Measurements from ENCODE around the gene NKX2-1.
"Not testable (repeated sequence)": the region's sequence is repeated elsewhere in the genome, so short reads cannot be mapped to it uniquely, and the experiment has no call there.

Gene NKX2-1

GRCh38 chr14:36505181-36505815 lies 14.7 kb downstream of the NKX2-1 start:
- DNase-seq = peak; percentile 42

- no peak for DNase-seq
These were observed 15.3 kb downstream of the NKX2-1 start for GRCh38 chr14:36504771-36505175.

DNA sequence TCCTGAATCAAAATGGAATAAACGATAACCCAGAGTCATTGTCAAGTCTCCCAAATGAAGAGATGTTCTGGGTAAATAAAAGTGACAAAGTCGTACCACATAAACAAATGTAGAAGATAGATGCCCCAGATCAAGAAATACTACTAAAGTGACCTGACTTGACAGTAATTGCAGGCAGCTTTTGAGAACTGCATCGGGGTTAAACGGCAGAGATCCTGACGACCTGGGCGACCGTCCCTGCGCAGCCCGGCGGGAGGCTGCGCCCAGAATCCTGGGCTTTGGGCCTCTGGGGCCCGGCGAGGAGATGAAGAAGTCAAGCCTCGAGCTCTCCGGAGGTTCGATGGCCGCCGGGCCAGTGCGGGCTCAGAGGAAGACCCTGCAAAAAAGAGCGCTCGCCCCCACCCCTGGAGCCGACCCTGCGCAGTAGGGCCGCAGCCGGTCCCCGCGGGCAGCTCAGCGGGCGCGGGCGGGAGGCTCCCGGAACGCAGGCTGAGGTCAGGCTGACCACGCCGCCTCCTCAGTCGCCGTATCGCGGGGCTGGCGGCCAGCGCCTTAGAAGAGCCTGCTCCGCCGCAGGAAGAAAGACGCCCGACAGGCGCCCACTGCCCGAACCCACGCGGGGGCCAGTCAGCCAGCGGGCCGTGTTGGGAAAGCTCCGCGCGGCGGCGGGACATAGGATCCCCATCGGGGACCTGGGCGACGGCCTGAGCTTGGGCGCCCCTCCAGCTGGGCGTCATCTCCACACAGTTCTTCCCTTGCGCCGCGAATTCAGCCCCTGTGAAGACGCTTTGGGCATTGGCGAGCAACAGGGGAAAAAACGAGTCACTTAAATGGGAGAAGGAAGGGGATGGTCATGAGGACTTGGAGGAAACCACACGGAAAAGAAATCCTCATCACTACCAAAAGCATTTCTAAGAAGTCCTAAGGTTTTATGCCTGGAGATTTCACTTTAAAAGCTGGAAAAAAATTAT lies 16.0 kb downstream of the NKX2-1 start:
- no peak for DNase-seq

DNA sequence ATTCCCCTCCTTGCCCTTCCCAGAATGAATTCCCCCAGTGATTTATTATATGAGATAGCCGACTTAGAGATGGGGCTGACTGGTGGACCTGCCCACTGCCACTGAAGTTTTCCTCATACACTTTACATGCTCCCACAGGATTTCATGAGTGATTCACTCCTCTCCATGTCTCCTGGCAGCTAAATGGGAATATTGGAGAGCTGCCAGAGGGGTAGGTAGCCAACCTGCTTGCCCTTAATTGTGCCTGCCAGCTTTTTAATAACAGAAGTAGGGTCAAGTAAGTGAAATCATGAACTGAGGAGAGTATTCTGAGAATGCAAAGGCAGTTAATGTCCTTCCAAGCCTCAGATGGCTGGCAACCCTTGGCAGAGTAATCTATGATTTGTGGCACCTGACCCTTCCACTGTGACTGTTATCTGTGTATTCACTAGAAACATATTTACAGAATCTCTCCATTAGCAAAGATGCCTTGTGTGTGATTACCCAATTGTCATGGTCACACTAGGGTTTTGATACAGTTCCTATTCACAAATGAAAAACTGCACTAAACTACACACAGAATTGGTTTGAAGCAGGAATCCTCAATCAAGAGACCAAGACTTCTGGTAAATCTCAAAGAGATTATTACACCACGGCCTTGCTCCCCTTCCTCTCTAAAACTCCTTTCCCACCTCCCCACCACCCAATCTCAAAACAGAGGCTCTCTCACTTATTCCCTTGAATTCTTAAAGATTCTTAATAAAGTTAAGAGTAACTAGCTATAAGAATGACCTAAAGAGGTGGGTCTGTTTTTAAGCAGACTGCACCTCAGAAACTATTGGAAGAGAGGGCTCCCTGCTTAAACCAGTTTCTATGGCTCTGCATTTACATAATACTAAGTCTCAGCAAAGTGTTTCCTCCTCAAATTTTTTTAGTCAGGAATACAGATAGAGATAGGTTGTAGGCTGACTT lies 17.2 kb downstream of the NKX2-1 start:
- DNase-seq = no peak

DNA sequence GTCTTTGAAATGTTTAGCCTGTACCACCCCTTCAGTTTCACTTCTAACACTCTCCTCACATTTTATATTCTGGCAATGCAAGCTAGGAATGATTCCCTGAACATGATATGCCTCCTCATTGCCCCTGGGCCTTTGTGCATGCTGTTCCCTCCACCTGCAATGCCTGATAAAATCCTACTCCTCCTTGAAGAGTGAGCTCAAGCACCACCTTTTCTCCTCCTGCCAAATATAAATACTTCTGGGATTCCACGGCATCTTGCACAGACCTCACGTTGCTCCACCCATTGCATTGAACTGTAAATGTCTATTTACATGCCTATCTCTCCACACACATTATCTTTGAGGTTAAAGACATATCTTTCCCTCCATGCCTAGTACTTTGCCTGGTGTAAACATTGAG lies 21.1 kb downstream of the NKX2-1 start:
- no peak for DNase-seq

DNA sequence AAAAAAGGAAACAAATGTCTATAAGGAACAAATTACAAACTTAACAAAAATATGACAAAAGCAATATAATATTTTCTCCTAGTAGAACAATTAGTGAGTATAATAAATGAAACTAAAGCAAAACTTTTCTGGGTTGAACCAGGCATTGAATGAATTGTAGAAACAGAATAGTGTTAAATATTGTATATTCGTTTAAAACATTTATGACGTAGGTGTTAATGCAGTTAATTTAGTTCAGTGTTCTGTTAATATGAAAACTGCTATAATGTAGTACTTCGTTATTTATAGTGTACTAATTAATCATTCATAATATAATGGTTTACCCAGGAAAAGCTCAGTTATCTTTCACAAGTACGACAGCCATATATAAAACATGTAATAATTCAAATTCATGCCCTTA lies 23.7 kb downstream of the NKX2-1 start:
- DNase-seq = no peak

- no peak for DNase-seq
These were observed 24.4 kb downstream of the NKX2-1 start for GRCh38 chr14:36495666-36496065.

GRCh38 chr14:36493761-36494160 lies 26.3 kb downstream of the NKX2-1 start:
- DNase-seq = no peak

- DNase-seq = no peak
These were observed 34.3 kb downstream of the NKX2-1 start for GRCh38 chr14:36485773-36486172.

DNA sequence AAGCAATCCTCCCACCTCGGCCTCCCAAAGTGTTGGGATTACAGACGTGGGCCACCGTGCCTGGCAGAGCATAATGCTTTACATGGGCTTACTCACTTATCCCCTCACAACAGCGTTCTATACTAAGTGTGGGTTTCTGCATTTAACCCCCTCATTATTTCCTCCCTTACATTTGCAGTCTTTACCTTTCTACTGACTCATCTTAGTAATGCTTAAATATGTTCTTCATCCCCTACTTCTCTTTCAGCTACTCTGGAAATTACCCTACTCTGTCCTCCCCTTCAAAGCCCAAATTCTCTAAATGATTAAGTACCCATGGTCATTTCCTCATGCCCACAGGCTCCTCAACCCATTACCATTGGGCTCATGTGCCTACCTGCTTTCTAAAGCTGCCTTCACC lies 40.7 kb downstream of the NKX2-1 start:
- DNase-seq = no peak

GRCh38 chr14:36478782-36479181 lies 41.2 kb downstream of the NKX2-1 start:
- DNase-seq = peak; percentile 19

- DNase-seq = peak; percentile 27
These were observed 42.8 kb downstream of the NKX2-1 start for GRCh38 chr14:36477266-36477665.

GRCh38 chr14:36476061-36476460 lies 44.0 kb downstream of the NKX2-1 start:
- not testable (repeated sequence) for DNase-seq

DNA sequence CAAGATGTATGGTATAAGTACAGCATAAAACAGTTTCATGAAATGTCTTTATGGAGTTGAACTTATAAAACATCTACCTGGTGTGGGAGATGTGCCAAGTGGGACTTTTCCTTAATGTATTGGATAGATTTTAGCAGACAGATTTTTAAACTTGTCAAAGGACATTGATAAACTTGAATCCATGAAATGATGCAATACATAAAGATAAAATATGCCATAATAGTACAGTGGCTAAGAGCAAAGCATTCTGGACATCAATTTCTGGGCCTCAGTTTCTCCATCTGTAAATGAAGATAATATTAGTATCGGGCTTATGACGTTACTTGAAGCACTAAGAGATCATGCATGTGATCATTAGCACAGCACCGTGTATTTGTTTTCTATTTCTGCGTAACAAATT lies 45.4 kb downstream of the NKX2-1 start:
- DNase-seq = no peak

DNA sequence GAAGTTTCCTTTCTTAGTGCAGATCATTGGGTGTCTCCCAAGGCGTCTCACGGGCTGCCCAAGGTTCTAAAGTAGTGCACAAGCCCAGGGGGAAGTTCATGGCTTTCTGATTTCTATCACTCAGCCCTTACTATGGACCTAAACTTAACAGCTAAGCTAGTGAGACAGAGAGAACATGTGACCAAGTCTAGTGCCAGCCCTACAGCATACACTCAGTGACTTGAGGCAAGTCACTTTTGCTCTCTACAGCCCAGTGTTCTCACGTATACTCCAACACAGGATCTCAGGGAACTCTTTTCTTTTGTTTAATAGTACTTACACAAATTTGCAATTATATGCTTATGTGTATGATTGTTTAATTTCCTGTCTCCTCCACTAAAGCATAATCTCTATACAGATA lies 48.6 kb downstream of the NKX2-1 start:
- DNase-seq = no peak

DNA sequence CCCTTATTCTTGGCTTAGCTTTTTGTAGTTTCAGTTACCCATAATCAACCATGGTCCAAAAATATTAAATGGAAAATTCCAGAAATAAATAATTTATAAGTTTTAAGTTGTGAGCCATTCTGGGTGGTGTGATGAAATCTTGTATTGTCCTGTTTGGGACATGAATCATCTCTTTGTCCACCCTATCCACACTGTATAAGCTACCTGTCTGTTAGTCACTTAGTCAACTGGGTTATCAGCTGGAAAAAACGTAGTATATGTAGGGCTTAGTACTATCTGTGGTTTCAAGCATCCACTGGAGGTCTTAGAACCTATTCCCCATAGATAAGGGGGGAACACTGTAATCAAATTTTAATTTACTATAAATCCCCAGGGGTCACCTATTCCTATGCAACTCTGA lies 52.7 kb downstream of the NKX2-1 start:
- DNase-seq = no peak
